CD4-positive, CD25-positive, alpha-beta regulatory T cell (primary cell): ENCODE data around the gene PUS7L. TPM values are rescaled to one million over a fixed set of nuclear protein-coding genes. Genes with fewer than 3 reads are reported as not detected.
A peak's percentile ranks its signal among the peaks of the same experiment; 100 is the strongest.

Experiments
- ATAC-seq, 2 donors: fragments of 150-1000 bp; cut with Tn5 transposase; one replicate each; pipeline ENCODE4 v1.10.0; 2021; ENCODE audit warnings: low read depth in 2 of 2, moderate number of reproducible peaks in 2 of 2, moderate library complexity in 1 of 2
- DNase-seq, 3 donors: peaks; one replicate each; pipeline versions ENCODE4 v3.0.0 to v3.0.0-alpha.2; 2012 to 2022; ENCODE audit warnings: mixed read lengths in 1 of 3
- H3K27ac ChIP-seq: one replicate; pipeline ENCODE4 v1.7.0; 2013; ENCODE audit warnings: mild to moderate bottlenecking, low read length; ENCODE audit not compliant: insufficient read depth, poor library complexity, severe bottlenecking
- H3K27me3 ChIP-seq: one replicate; pipeline ENCODE4 v1.7.0; 2013; ENCODE audit warnings: low read length; ENCODE audit not compliant: control insufficient read depth, insufficient read depth
- H3K36me3 ChIP-seq: one replicate; pipeline ENCODE4 v1.7.0; 2013; ENCODE audit warnings: mild to moderate bottlenecking, low read length, moderate library complexity; ENCODE audit not compliant: control insufficient read depth, insufficient read depth
- H3K4me1 ChIP-seq: 2 replicates; pipeline ENCODE4 v1.7.0; 2013; ENCODE audit warnings: mild to moderate bottlenecking, low read length; ENCODE audit not compliant: insufficient read depth, control insufficient read depth, poor library complexity, severe bottlenecking
- H3K4me3 ChIP-seq: one replicate; pipeline ENCODE4 v1.7.0; 2013; ENCODE audit warnings: low read depth, mild to moderate bottlenecking, low read length, moderate library complexity
- H3K9me3 ChIP-seq, 2 experiments: 1 replicate in 1 of 2; 2 replicates in 1 of 2; pipeline ENCODE4 v1.7.0; 2013; ENCODE audit warnings: low read length in 2 of 2, mild to moderate bottlenecking in 1 of 2, moderate library complexity in 1 of 2; ENCODE audit not compliant: control insufficient read depth in 2 of 2
- H3K27ac Mint-ChIP-seq, 3 donors: one replicate each; pipeline ENCODE4 v1.8.0; 2020 to 2022; ENCODE audit warnings: mild to moderate bottlenecking in 3 of 3, mixed read lengths in 3 of 3, moderate library complexity in 2 of 3
- H3K27me3 Mint-ChIP-seq: one replicate; pipeline ENCODE4 v1.8.0; 2022; ENCODE audit warnings: mild to moderate bottlenecking, mixed read lengths
- H3K36me3 Mint-ChIP-seq: one replicate; pipeline ENCODE4 v1.8.0; 2020; ENCODE audit warnings: mixed read lengths
- H3K4me1 Mint-ChIP-seq, 4 donors: one replicate each; pipeline ENCODE4 v1.8.0; 2020 to 2022; ENCODE audit warnings: mixed read lengths in 4 of 4, mild to moderate bottlenecking in 1 of 4
- H3K4me3 Mint-ChIP-seq, 4 donors: one replicate each; pipeline ENCODE4 v1.8.0; 2020 to 2022; ENCODE audit warnings: mild to moderate bottlenecking in 4 of 4, mixed read lengths in 4 of 4, moderate library complexity in 3 of 4
- H3K9me3 Mint-ChIP-seq, 7 donors: one replicate each; pipeline ENCODE4 v1.8.0; 2020 to 2022; ENCODE audit warnings: mixed read lengths in 7 of 7, mild to moderate bottlenecking in 3 of 7, moderate library complexity in 2 of 7
- polyA plus RNA-seq, 4 donors: library from polyadenylated mRNA; unstranded; fragments of 300-500 nt; fragmentation: Illumina TruSeq; gene quantifications; one replicate each; pipeline ENCODE4 v1.2.3, GENCODE V29; 2021
- total RNA-seq: library from RNA; stranded (reverse); gene quantifications from one replicate; pipeline ENCODE4 v1.2.3, GENCODE V29; 2022

Gene PUS7L
- total and polyA plus RNA-seq, 5 donors from 2014 or later: 16.1 to 33.5 (median 27.0) TPM

- peaks cover 3% of the 10 kb centered on the region for H3K4me1 ChIP-seq
Measured at GRCh38 chr12:43795716-43796280, 37.2 kb upstream of the PUS7L start.

GRCh38 chr12:43789941-43790340, 31.4 kb upstream of the PUS7L start:
- Mint-ChIP-seq H3K27me3 (no peaks in the 10 kb centered on the region), H3K4me3 (no peak overlapping the region), H3K27ac (peak overlapping the region; percentile 34 to 79 (median 35)), H3K36me3 (peaks cover 25% of the 10 kb centered on the region), H3K4me1 (peaks cover 0 to 11% (median 4%) of the 10 kb centered on the region in 4 donors), H3K9me3 (peaks cover 0 to 5% (median 0%) of the 10 kb centered on the region in 7 donors)
- H3K27ac ChIP-seq: no peak overlapping the region
- ATAC-seq (no peak), DNase-seq (no peak)
- H3K27me3 ChIP-seq: no peaks in the 10 kb centered on the region
- H3K36me3 ChIP-seq: peaks cover 37% of the 10 kb centered on the region
- no peaks in the 10 kb centered on the region for H3K9me3 ChIP-seq
- H3K4me1 ChIP-seq: no peaks in the 10 kb centered on the region
- H3K4me3 ChIP-seq: no peak overlapping the region

More at GRCh38 chr12:43795716-43796280, 37.2 kb upstream of the PUS7L start:
- Mint-ChIP-seq H3K27me3 (no peaks in the 10 kb centered on the region), H3K4me3 (no peak overlapping the region), H3K4me1 (peaks cover 0 to 8% (median 4%) of the 10 kb centered on the region in 4 donors), H3K27ac (peak overlapping the region in 1 of 3 donors; percentile 56), H3K36me3 (peaks cover 31% of the 10 kb centered on the region), H3K9me3 (peaks cover 0 to 5% (median 0%) of the 10 kb centered on the region in 7 donors)
- no peak overlapping the region for H3K4me3 ChIP-seq
- H3K36me3 ChIP-seq: peaks cover 62% of the 10 kb centered on the region
- no peaks in the 10 kb centered on the region for H3K27me3 ChIP-seq
- no peaks in the 10 kb centered on the region for H3K9me3 ChIP-seq
- ATAC-seq: no peak
- no peak for DNase-seq
- no peak overlapping the region for H3K27ac ChIP-seq

DNA sequence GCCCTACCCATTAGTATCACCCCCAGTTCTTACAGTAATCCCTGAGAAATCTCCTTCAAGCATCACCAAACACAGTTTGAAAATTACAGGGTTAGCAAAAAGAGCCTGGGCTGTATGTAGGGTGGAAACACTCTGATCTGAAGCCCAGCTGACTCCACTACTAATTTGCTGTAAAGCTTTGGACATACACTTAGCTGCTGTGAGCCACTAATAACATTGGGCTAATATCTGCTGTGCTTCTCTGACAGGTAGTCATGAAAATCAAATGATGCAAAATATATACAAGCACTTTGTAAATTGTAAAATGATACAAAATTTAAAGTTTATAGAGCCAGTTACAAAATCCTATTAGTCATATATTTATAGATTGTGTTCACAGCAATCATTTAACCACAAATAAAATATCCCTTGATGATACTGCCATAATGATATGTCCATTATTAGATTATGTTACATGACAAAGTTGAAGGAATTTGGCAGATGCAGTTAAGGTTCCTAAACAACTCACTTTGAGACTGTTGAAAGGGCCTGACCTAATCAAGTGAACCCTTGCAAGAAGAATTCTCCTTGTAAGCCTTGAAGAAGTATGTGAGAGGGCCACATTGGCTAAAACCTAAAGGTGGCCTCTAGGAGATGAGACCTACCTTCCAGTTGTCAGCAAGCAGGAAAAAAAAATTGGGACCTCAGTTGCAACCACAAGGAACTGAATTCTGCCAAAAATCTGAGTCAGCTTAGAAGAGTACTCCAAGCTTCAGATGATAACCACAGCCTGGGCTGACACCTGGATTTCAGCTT, 28.5 kb upstream of the PUS7L start:
- Histone ChIP-seq H3K27ac (no peak overlapping the region), H3K36me3 (peaks cover 57% of the 10 kb centered on the region), H3K9me3 (no peaks in the 10 kb centered on the region), H3K4me1 (no peaks in the 10 kb centered on the region), H3K27me3 (no peaks in the 10 kb centered on the region), H3K4me3 (no peak overlapping the region)
- Mint-ChIP-seq H3K27me3 (no peaks in the 10 kb centered on the region), H3K4me3 (no peak overlapping the region), H3K4me1 (peaks cover 0 to 9% (median 3%) of the 10 kb centered on the region in 4 donors), H3K36me3 (peaks cover 26% of the 10 kb centered on the region), H3K9me3 (peaks cover 0 to 3% (median 0%) of the 10 kb centered on the region in 7 donors), H3K27ac (peak overlapping the region in 2 of 3 donors; percentile 66 to 72)
- DNase-seq (no peak), ATAC-seq (no peak)

- Mint-ChIP-seq H3K27ac (peak overlapping the region in 1 of 3 donors; percentile 15), H3K36me3 (peaks cover 20% of the 10 kb centered on the region), H3K27me3 (no peaks in the 10 kb centered on the region), H3K4me1 (peaks cover 4 to 12% (median 7%) of the 10 kb centered on the region in 4 donors), H3K4me3 (no peak overlapping the region), H3K9me3 (no peaks in the 10 kb centered on the region)
- H3K4me1 ChIP-seq: no peaks in the 10 kb centered on the region
- H3K36me3 ChIP-seq: peaks cover 82% of the 10 kb centered on the region
- DNase-seq (peak in 2 of 3 donors; percentile 38 to 49), ATAC-seq (peak in 1 of 2 donors; percentile 66)
- H3K27me3 ChIP-seq: no peaks in the 10 kb centered on the region
- H3K4me3 ChIP-seq: no peak overlapping the region
- H3K9me3 ChIP-seq: no peaks in the 10 kb centered on the region
- H3K27ac ChIP-seq: no peak overlapping the region
Measured at GRCh38 chr12:43776498-43776897, 17.9 kb upstream of the PUS7L start.

DNA sequence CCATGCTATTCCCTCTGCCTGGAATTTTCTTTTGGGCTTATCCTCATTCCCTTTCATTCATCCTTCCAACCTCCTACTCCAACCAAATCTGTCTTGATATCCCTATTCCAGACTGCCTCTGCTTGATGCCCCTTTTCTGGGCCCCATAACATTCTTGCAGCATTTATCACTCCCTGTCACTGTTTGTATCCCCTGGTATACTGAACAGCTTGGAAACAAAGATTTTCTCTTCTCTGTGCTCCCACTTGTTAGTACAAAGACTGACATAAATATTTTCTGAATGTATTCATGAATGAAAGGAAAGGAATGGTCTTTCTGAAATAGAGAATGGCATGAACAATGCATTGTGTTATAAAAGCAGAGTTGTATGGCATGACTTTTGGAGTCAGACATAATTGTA, 7.7 kb upstream of the PUS7L start:
- Histone ChIP-seq H3K36me3 (peaks cover 39% of the 10 kb centered on the region), H3K4me3 (no peak overlapping the region), H3K27me3 (no peaks in the 10 kb centered on the region), H3K27ac (no peak overlapping the region), H3K4me1 (peaks cover 29% of the 10 kb centered on the region), H3K9me3 (no peaks in the 10 kb centered on the region)
- Mint-ChIP-seq H3K4me3 (no peak overlapping the region), H3K9me3 (peaks cover 0 to 1% (median 0%) of the 10 kb centered on the region in 7 donors), H3K36me3 (peaks cover 39% of the 10 kb centered on the region), H3K27me3 (no peaks in the 10 kb centered on the region), H3K4me1 (peaks cover 27 to 42% (median 34%) of the 10 kb centered on the region in 4 donors), H3K27ac (no peak overlapping the region)
- ATAC-seq (no peak), DNase-seq (no peak)

DNA sequence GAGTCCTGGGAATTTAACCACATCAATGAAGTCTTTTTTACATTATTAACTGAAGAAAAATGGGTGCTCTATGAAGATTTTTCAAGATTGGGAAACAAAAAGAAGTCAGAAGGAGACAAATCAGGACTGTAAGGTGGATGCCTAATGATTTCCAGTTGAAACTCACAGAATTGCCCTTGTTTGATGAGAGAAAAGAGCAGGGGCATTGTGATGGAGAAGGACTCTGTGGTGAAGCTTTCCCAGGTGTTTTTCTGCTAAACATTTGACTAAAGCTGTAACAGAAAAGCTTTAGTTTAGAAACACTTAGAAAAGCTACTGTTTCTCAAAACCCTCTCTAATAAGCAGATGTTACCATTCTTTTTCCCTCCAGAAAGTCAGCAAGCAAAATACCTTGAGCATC, 5.9 kb upstream of the PUS7L start:
- Mint-ChIP-seq H3K27ac (no peak overlapping the region), H3K4me3 (no peak overlapping the region), H3K36me3 (peaks cover 24% of the 10 kb centered on the region), H3K4me1 (peaks cover 28 to 45% (median 36%) of the 10 kb centered on the region in 4 donors), H3K9me3 (no peaks in the 10 kb centered on the region), H3K27me3 (no peaks in the 10 kb centered on the region)
- no peaks in the 10 kb centered on the region for H3K27me3 ChIP-seq
- H3K4me1 ChIP-seq: peaks cover 47% of the 10 kb centered on the region
- H3K9me3 ChIP-seq: no peaks in the 10 kb centered on the region
- peaks cover 23% of the 10 kb centered on the region for H3K36me3 ChIP-seq
- ATAC-seq (no peak), DNase-seq (no peak)
- no peak overlapping the region for H3K4me3 ChIP-seq
- H3K27ac ChIP-seq: no peak overlapping the region

DNA sequence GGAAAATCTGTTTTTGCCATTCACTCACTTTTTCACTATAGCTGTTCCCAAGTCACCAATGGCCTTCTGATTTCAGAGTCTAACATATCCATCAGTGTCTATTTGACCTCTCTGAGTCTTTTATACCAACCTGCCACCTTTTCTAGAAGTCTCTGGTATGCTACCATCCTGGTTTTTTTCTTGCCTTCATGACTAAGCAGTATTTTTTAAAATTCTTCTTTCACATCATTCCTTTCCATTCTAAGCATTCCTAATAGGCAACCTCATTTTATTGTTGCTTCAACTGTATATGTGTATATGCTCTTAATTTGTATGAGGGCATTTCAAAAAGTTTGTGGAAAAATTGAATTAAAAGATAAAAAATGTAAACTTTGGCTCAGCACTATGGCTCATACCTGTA, 5.2 kb upstream of the PUS7L start:
- H3K9me3 ChIP-seq: no peaks in the 10 kb centered on the region
- H3K27me3 ChIP-seq: no peaks in the 10 kb centered on the region
- Mint-ChIP-seq H3K9me3 (no peaks in the 10 kb centered on the region), H3K27ac (peak overlapping the region in 1 of 3 donors; percentile 44), H3K27me3 (no peaks in the 10 kb centered on the region), H3K4me3 (peak overlapping the region in 3 of 4 donors; percentile 17 to 59 (median 43)), H3K4me1 (peaks cover 27 to 48% (median 38%) of the 10 kb centered on the region in 4 donors), H3K36me3 (peaks cover 21% of the 10 kb centered on the region)
- H3K4me3 ChIP-seq: no peak overlapping the region
- ATAC-seq: no peak
- DNase-seq: no peak
- H3K36me3 ChIP-seq: peaks cover 17% of the 10 kb centered on the region
- no peak overlapping the region for H3K27ac ChIP-seq
- peaks cover 50% of the 10 kb centered on the region for H3K4me1 ChIP-seq
